ENCODE measurements around the gene KCTD19. TPM values are rescaled to one million over a fixed set of nuclear protein-coding genes. Genes with fewer than 3 reads are reported as not detected.
A peak's percentile ranks its signal among the peaks of the same experiment; 100 is the strongest.

Gene KCTD19
- total and polyA plus RNA-seq, 7 donors, result 0.03 TPM; not detected in 6

- intact Hi-C loops (cut with DNase I), result no loop called here
- Histone ChIP-seq H3K27ac (no peak overlapping the region), H3K9me3 (no peaks in the 10 kb centered on the region), H3K4me1 (no peaks in the 10 kb centered on the region), H3K27me3 (ENCODE audit: insufficient read depth in 3 of 3, low read length in 2 of 3) (no peaks in the 10 kb centered on the region), H3K4me3 (no peak overlapping the region), H3K36me3 (ENCODE audit: insufficient read depth in 1 of 2, low read depth in 1 of 2) (no peaks in the 10 kb centered on the region)
- WGBS, 3 donors, result 75 to 79% (median 79%) methylated on average over 8 of the region's 8 CpGs
- TF ChIP-seq, protein P1, sequence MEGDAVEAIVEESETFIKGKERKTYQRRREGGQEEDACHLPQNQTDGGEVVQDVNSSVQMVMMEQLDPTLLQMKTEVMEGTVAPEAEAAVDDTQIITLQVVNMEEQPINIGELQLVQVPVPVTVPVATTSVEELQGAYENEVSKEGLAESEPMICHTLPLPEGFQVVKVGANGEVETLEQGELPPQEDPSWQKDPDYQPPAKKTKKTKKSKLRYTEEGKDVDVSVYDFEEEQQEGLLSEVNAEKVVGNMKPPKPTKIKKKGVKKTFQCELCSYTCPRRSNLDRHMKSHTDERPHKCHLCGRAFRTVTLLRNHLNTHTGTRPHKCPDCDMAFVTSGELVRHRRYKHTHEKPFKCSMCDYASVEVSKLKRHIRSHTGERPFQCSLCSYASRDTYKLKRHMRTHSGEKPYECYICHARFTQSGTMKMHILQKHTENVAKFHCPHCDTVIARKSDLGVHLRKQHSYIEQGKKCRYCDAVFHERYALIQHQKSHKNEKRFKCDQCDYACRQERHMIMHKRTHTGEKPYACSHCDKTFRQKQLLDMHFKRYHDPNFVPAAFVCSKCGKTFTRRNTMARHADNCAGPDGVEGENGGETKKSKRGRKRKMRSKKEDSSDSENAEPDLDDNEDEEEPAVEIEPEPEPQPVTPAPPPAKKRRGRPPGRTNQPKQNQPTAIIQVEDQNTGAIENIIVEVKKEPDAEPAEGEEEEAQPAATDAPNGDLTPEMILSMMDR (IDR thresholded peaks at IDR 0.05), result no peak
- ATAC-seq, result no peak
- no peak for DNase-seq
Observed at GRCh38 chr16:67302970-67303369, 23.6 kb downstream of the KCTD19 start.

- H3K4me3 ChIP-seq, result no peak overlapping the region
- intact Hi-C loops (cut with DNase I), result no loop called here
- ATAC-seq, result no peak
- H3K36me3 ChIP-seq (ENCODE audit: insufficient read depth in 1 of 2, low read depth in 1 of 2), result no peaks in the 10 kb centered on the region
- no peak for DNase-seq
- no peaks in the 10 kb centered on the region for H3K27me3 ChIP-seq (ENCODE audit: insufficient read depth in 3 of 3, low read length in 2 of 3)
- H3K4me1 ChIP-seq, result no peaks in the 10 kb centered on the region
- H3K9me3 ChIP-seq, result no peaks in the 10 kb centered on the region
- TF ChIP-seq, protein P1 (IDR thresholded peaks at IDR 0.05), result no peak
- 76 to 91% (median 89%) methylated on average over 7 of the region's 7 CpGs for WGBS, 3 donors
- H3K27ac ChIP-seq, result no peak overlapping the region
Observed at GRCh38 chr16:67302076-67302475, 24.5 kb downstream of the KCTD19 start.

- TF ChIP-seq, protein P1 (IDR thresholded peaks at IDR 0.05), result no peak
- DNase-seq (peak; percentile 64 to 68), ATAC-seq (no peak)
- 60 to 64% (median 61%) methylated on average over 11 of the region's 11 CpGs for WGBS, 3 donors
- H3K27ac ChIP-seq, result no peak overlapping the region
- H3K27me3 ChIP-seq (ENCODE audit: insufficient read depth in 3 of 3, low read length in 2 of 3), result no peaks in the 10 kb centered on the region
- no peaks in the 10 kb centered on the region for H3K9me3 ChIP-seq
- no peaks in the 10 kb centered on the region for H3K4me1 ChIP-seq
- intact Hi-C loops (cut with DNase I), result no loop called here
- no peaks in the 10 kb centered on the region for H3K36me3 ChIP-seq (ENCODE audit: insufficient read depth in 1 of 2, low read depth in 1 of 2)
- no peak overlapping the region for H3K4me3 ChIP-seq
Observed at GRCh38 chr16:67301080-67301782, 25.3 kb downstream of the KCTD19 start.

- Histone ChIP-seq H3K36me3 (ENCODE audit: insufficient read depth in 1 of 2, low read depth in 1 of 2) (no peaks in the 10 kb centered on the region), H3K27me3 (ENCODE audit: insufficient read depth in 3 of 3, low read length in 2 of 3) (no peaks in the 10 kb centered on the region), H3K4me3 (no peak overlapping the region), H3K4me1 (no peaks in the 10 kb centered on the region), H3K27ac (no peak overlapping the region), H3K9me3 (no peaks in the 10 kb centered on the region)
- DNase-seq (no peak), ATAC-seq (no peak)
- TF ChIP-seq, protein P1 (IDR thresholded peaks at IDR 0.05), result no peak
- intact Hi-C loops (cut with DNase I), result no loop called here
- WGBS, 3 donors, result 92 to 94% (median 94%) methylated on average over 15 of the region's 15 CpGs
Observed at GRCh38 chr16:67299269-67299668, 27.3 kb downstream of the KCTD19 start.

- intact Hi-C loops (cut with DNase I), result no loop called here
- no peak for ATAC-seq
- 92 to 96% (median 94%) methylated on average over 9 of the region's 9 CpGs for WGBS, 3 donors
Observed at GRCh38 chr16:67298277-67298676, 28.3 kb downstream of the KCTD19 start.

More at GRCh38 chr16:67298277-67298676, 28.3 kb downstream of the KCTD19 start:
- H3K36me3 ChIP-seq (ENCODE audit: insufficient read depth in 1 of 2, low read depth in 1 of 2), result no peaks in the 10 kb centered on the region
- no peak for DNase-seq
- H3K4me1 ChIP-seq, result no peaks in the 10 kb centered on the region
- H3K4me3 ChIP-seq, result no peak overlapping the region
- no peaks in the 10 kb centered on the region for H3K27me3 ChIP-seq (ENCODE audit: insufficient read depth in 3 of 3, low read length in 2 of 3)
- H3K9me3 ChIP-seq, result no peaks in the 10 kb centered on the region
- TF ChIP-seq, protein P1 (IDR thresholded peaks at IDR 0.05), result no peak
- H3K27ac ChIP-seq, result no peak overlapping the region

All from psoas muscle (tissue), 8 donors.